ENCODE measurements around the gene PDGFC. TPM values are rescaled to one million over a fixed set of nuclear protein-coding genes. Genes with fewer than 3 reads are reported as not detected.
"Not testable (repeated sequence)": the region's sequence is repeated elsewhere in the genome, so short reads cannot be mapped to it uniquely, and the experiment has no call there.

Gene PDGFC
- total RNA-seq, 1 experiment from 2014 or later, result 9.8 TPM

DNA sequence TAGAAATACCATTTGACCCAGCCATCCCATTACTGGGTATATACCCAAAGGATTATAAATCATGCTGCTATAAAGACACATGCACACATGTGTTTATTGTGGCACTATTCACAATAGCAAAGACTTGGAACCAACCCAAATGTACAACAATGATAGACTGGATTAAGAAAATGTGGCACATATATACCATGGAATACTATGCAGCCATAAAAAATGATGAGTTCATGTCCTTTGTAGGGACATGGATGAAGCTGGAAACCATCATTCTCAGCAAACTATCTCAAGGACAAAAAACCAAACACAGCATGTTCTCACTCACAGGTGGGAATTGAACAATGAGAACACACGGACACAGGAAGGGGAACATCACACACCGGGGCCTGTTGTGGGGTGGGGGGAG, 39.2 kb downstream of the PDGFC start:
- H3K9ac ChIP-seq (ENCODE audit: low read length); DNase-seq (ENCODE audit: low read depth, low spot score); RAD21 ChIA-PET (ENCODE audit: low non-redundant PET in 1 of 2, low total read pairs in 2 of 2, uncharacterized antibody in 2 of 2, unreplicated experiment in 2 of 2); intact Hi-C loops (cut with micrococcal nuclease); H3K27me3 ChIP-seq (ENCODE audit: insufficient read depth, low read length); BruUV-seq (replicated peaks); H3K36me3 ChIP-seq (ENCODE audit: control insufficient read depth in 1 of 2, insufficient read depth in 2 of 2, low read length in 2 of 2); ATAC-seq; H2AFZ ChIP-seq (ENCODE audit: low read depth, low read length, poor library complexity, severe bottlenecking); H3K9me3 ChIP-seq (ENCODE audit: control insufficient read depth in 1 of 2, insufficient read depth in 1 of 2, low read depth in 1 of 2, low read length in 2 of 2); H4K20me1 ChIP-seq (ENCODE audit: insufficient read depth); H3K4me2 ChIP-seq (ENCODE audit: low read length); H3K79me2 ChIP-seq (ENCODE audit: insufficient read depth, low read length); H3K27ac ChIP-seq (ENCODE audit: low read depth, low read length); H3K4me3 ChIP-seq (replicated peaks in 1 of 2; ENCODE audit: low read depth in 1 of 2, low read length in 2 of 2); H3K9me2 ChIP-seq (ENCODE audit: insufficient read depth): not testable (repeated sequence)
- CTCF ChIA-PET, result interaction anchor here (1.3 kb wide), 1 partner anchor 14 kb away, joined by 3 read pairs; no protein-coding TSS in a partner anchor
- peaks cover 20 to 27% of the 10 kb centered on the region in 2 experiments for H3K4me1 ChIP-seq (ENCODE audit: control insufficient read depth in 1 of 2, insufficient read depth in 2 of 2, low read length in 2 of 2)
- POLR2A ChIA-PET, result interaction anchor here (1.2 kb wide), 1 partner anchor 14 kb away, joined by 8 read pairs; no protein-coding TSS in a partner anchor

DNA sequence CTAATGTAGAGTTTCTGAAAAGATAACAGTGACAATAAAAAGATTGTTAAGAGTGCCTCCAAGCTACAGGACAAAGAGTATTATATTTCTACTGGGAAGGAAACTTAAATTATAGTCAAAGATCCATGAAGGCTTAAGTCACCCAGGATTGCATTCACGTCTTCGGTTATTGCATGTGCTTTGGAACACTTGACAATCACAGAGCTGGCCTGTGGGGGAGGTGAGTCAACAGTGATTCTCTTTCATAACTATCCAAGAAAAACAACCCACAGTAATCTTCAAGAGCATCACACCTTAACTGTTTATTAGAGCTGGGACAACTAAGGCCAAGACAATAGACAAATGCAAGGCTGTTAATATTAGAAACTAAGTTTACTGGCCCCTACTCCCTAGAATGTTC, 40.3 kb downstream of the PDGFC start:
- Histone ChIP-seq H3K36me3 (ENCODE audit: control insufficient read depth in 1 of 2, insufficient read depth in 2 of 2, low read length in 2 of 2) (no peaks in the 10 kb centered on the region), H3K4me2 (ENCODE audit: low read length) (peak overlapping the region; percentile 55), H3K27me3 (ENCODE audit: insufficient read depth, low read length) (no peaks in the 10 kb centered on the region), H4K20me1 (ENCODE audit: insufficient read depth) (no peaks in the 10 kb centered on the region), H2AFZ (ENCODE audit: low read depth, low read length, poor library complexity, severe bottlenecking) (peak overlapping the region; percentile 29), H3K4me3 (replicated peaks in 1 of 2; ENCODE audit: low read depth in 1 of 2, low read length in 2 of 2) (peak overlapping the region in 1 of 2 experiments; percentile 12; a peak in 1 of 4 replicates), H3K4me1 (ENCODE audit: control insufficient read depth in 1 of 2, insufficient read depth in 2 of 2, low read length in 2 of 2) (peaks cover 20 to 27% of the 10 kb centered on the region in 2 experiments), H3K27ac (ENCODE audit: low read depth, low read length) (peak overlapping the region; percentile 59), H3K9me2 (ENCODE audit: insufficient read depth) (no peaks in the 10 kb centered on the region), H3K9me3 (ENCODE audit: control insufficient read depth in 1 of 2, insufficient read depth in 1 of 2, low read depth in 1 of 2, low read length in 2 of 2) (no peaks in the 10 kb centered on the region), H3K79me2 (ENCODE audit: insufficient read depth, low read length) (no peaks in the 10 kb centered on the region), H3K9ac (ENCODE audit: low read length) (peak overlapping the region; percentile 15; the same call in 1 of the 2 replicates)
- RAD21 ChIA-PET (ENCODE audit: low non-redundant PET in 1 of 2, low total read pairs in 2 of 2, uncharacterized antibody in 2 of 2, unreplicated experiment in 2 of 2), result interaction anchor here in 1 of 2 experiments (0.6 kb wide), 1 partner anchor 455 kb away, joined by 3 read pairs; no protein-coding TSS in a partner anchor
- BruUV-seq (replicated peaks), result no TSS peak
- POLR2A ChIA-PET, result interaction anchor here (1.2 kb wide), 1 partner anchor 15 kb away, joined by 8 read pairs; no protein-coding TSS in a partner anchor
- DNase-seq (ENCODE audit: low read depth, low spot score) (peak; percentile 95), ATAC-seq (peak; percentile 88)
- intact Hi-C loops (cut with micrococcal nuclease), result no loop called here
- CTCF ChIA-PET, result interaction anchor here (1.3 kb wide), 1 partner anchor 15 kb away, joined by 3 read pairs; no protein-coding TSS in a partner anchor
- TF ChIP-seq YY1 (IDR thresholded peaks at IDR 0.05; ENCODE audit: extremely low read depth, insufficient replicate concordance, low read depth, low read length), result no peak
- peak; percentile 81 for TF ChIP-seq EGR1 (IDR thresholded peaks at IDR 0.05; ENCODE audit: low read depth)
- peak; percentile 98 for TF ChIP-seq CEBPB (IDR thresholded peaks at IDR 0.05; ENCODE audit: low read depth)
- TF ChIP-seq SP1 (IDR thresholded peaks at IDR 0.05; ENCODE audit: low read depth), result peak; percentile 96
- no peak for TF ChIP-seq EZH2 (IDR thresholded peaks at IDR 0.05)
- TF ChIP-seq, protein P1, sequence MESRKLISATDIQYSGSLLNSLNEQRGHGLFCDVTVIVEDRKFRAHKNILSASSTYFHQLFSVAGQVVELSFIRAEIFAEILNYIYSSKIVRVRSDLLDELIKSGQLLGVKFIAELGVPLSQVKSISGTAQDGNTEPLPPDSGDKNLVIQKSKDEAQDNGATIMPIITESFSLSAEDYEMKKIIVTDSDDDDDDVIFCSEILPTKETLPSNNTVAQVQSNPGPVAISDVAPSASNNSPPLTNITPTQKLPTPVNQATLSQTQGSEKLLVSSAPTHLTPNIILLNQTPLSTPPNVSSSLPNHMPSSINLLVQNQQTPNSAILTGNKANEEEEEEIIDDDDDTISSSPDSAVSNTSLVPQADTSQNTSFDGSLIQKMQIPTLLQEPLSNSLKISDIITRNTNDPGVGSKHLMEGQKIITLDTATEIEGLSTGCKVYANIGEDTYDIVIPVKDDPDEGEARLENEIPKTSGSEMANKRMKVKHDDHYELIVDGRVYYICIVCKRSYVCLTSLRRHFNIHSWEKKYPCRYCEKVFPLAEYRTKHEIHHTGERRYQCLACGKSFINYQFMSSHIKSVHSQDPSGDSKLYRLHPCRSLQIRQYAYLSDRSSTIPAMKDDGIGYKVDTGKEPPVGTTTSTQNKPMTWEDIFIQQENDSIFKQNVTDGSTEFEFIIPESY (IDR thresholded peaks at IDR 0.05; ENCODE audit: extremely low read depth, insufficient replicate concordance, low read length), result peak; percentile 62
- TF ChIP-seq SRF (IDR thresholded peaks at IDR 0.05; ENCODE audit: low read depth), result no peak; the same call in 1 of the 2 replicates
- TF ChIP-seq EZH2phosphoT487 (IDR thresholded peaks at IDR 0.05; ENCODE audit: borderline replicate concordance), result no peak
- no peak for TF ChIP-seq ELF1 (IDR thresholded peaks at IDR 0.05; ENCODE audit: borderline replicate concordance, low read depth)
- TF ChIP-seq JUND (IDR thresholded peaks at IDR 0.05), result peak; percentile 97
- TF ChIP-seq, protein P2, sequence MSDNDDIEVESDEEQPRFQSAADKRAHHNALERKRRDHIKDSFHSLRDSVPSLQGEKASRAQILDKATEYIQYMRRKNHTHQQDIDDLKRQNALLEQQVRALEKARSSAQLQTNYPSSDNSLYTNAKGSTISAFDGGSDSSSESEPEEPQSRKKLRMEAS (IDR thresholded peaks at IDR 0.05), result peak; percentile 91
- peak; percentile 74 for TF ChIP-seq SIN3A (IDR thresholded peaks at IDR 0.05; ENCODE audit: low read depth)
- peak; percentile 85 for TF ChIP-seq POLR2AphosphoS5 (IDR thresholded peaks at IDR 0.05; ENCODE audit: low read depth, low read length)
- peak; percentile 94 for TF ChIP-seq FOSL1 (IDR thresholded peaks at IDR 0.05; ENCODE audit: low read depth)
- TF ChIP-seq ZFX (IDR thresholded peaks at IDR 0.05), result no peak
- TF ChIP-seq, protein P3, sequence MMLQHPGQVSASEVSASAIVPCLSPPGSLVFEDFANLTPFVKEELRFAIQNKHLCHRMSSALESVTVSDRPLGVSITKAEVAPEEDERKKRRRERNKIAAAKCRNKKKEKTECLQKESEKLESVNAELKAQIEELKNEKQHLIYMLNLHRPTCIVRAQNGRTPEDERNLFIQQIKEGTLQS (IDR thresholded peaks at IDR 0.05), result peak; percentile 87
- TF ChIP-seq ZNF274 (IDR thresholded peaks at IDR 0.05; ENCODE audit: low read depth, low read length), result no peak
